Activated naive CD4-positive, alpha-beta T cell (primary cell): ENCODE results near the gene HMCN1.

Source experiments
- DNase-seq, 4 experiments: peaks; one replicate each; lab custom pipeline; 2025; lab: John Stamatoyannopoulos, UW

HMCN1 gene

DNA sequence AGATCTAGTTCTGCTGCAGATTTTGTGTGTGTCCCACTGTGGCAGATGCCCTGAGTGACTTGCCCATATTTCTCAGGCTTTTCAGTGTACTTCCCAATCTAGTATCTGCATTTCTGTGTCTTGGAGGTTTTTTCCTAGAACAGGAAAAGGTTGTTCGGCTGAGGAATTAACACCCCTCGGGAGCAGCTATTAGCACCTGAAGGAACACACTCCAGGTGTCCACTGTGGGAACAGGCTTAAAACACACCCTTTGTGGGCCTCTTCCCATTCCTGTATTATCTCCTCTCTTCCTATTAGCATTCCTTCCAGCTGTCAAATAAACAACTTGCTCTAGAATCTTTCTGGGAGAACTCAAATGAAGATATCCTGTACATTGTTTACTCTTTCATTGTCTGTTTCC is 178.3 kb downstream of the HMCN1 start:
- no peak for DNase-seq

GRCh38 chr1:185914089-185914488 is 179.9 kb downstream of the HMCN1 start:
- DNase-seq = no peak

GRCh38 chr1:185916861-185917260 is 182.7 kb downstream of the HMCN1 start:
- DNase-seq = no peak

DNA sequence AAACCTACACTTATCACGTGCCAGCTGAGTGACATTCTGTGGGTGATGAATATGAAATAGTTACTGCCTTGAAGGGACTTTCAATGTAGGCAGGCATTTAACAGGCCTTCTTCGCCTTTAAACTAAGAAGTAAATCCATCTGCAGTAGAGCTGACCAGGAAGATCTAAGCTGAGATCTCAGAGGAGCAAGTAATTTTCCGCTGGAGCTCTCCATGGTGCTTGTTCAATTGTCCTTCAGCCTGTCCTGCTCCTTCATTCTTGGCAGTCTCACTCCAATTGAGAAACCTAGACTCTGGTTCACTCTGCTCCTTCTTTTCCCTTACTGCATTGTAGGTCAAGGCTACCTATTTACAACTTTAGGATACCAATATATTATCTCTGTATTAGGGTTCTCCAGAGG is 183.5 kb downstream of the HMCN1 start:
- no peak for DNase-seq

- DNase-seq = no peak
Observed at GRCh38 chr1:185920602-185921001, 186.4 kb downstream of the HMCN1 start.

DNA sequence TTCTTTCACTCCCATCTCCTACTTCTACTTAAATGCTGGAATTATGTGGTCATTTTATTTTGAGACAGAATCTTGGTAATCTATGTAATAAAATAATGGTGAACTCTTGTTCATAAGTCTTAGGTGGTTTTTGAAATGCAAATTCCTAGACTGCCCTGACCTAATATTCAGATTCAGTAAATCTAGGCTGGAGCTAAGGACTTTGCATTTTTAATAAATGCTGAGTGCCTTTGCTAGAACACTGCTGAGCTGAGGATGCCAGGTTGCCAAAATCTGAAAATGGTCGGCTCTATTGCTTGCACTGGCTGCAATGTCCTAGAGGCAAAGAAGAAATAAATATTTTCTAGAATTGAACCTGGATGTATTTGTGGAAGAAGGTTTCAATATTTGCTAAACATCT is 187.4 kb downstream of the HMCN1 start:
- no peak for DNase-seq

DNA sequence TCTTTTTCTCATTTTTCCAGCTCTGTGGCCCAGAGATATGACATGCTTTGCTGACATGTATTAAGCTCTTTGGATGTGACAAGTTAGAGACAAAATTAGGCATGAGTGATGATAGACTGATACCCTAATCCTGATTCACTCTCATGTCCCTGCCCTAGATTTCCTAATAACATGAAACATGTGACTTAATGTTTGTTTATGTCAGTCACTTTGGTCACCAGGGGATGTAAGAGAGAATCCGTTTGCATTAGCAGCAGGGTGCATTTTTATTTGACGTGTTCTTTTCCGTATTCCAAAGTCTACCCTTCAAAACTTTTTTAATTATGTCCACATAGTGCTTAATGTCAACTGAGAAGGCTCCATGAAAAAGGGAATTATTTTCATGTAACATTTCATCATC is 192.4 kb downstream of the HMCN1 start:
- no peak for DNase-seq

DNA sequence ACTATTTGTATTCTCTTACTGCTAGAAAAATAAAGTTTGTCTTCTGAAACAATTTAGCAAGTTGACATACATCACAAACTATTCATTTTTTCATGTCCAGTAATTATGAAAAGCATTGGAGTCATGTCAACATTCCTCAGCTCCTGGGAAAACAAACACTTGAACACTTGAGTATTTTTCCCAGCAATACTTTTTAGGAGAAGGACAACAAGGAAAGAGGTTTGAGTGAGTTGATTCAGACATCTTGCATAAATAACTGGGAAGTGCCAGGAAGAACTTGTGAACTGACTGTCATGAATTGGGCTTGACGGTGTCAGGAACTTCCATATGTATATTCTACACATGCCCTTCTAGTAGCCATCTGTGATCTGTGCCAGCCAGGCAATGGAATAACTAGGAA is 195.6 kb downstream of the HMCN1 start:
- DNase-seq = no peak

GRCh38 chr1:185931438-185931837 is 197.2 kb downstream of the HMCN1 start:
- DNase-seq = no peak

GRCh38 chr1:185933580-185933979 is 199.4 kb downstream of the HMCN1 start:
- no peak for DNase-seq

- no peak for DNase-seq
Observed at GRCh38 chr1:185934476-185935189, 200.4 kb downstream of the HMCN1 start.

GRCh38 chr1:185935360-185935759 is 201.2 kb downstream of the HMCN1 start:
- DNase-seq = no peak

DNA sequence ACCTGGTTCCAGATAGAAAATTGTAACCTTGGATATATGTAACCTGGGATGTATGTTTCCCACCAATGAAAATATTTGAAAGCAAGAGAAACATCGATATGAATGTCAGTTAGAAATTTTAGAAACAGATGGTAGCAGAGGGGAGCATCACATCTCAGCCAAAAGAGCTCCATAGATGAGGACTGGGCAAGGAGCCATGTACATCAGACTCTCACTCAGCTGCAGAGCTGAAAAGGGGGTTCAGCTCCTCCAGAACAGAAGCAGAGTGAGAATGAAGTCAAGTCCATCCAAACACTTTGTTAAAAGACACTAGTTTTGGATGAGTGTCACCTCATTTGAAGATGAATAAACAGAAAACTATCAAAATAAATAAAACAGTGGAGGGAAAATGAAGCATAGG is 202.4 kb downstream of the HMCN1 start:
- DNase-seq = no peak

- DNase-seq = no peak
Observed at GRCh38 chr1:185938396-185938795, 204.2 kb downstream of the HMCN1 start.

- no peak for DNase-seq
Observed at GRCh38 chr1:185939142-185939541, 205.0 kb downstream of the HMCN1 start.

DNA sequence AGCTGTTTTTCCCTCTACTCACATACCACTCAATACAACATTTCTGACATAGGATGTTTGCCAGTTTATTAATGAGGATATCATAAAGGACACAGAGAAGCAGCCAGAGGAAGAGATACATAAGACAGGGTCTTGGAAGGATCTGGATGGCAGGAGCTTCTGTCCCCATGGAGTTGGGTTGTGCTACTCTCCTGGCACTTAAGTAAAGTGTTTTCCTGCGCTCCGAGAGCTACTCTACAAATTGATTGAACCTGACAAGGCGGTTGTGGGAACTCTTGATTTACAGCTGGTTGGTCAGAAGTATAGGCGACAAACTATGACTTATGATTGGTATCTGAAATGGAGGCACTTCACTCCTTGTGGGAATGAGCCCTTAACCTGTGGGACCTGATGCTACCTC is 208.8 kb downstream of the HMCN1 start:
- DNase-seq = no peak

DNA sequence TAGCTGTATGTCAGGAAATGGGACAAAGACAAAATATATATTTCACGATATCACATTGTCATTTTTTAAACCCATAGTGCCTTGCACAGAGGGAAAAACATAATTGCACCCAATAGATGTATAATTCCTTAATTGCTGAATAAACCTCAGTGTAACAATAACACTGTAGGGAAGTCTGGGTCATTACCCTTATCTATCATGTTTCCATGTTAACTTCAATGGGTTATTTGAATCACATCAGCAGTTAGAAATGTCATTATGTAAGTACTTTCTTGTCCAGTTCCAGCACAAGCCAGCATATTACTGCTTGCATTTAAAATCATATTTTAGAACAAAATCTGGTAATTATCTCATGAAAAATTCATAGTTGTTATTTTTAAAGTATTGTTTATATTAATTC is 222.7 kb downstream of the HMCN1 start:
- no peak for DNase-seq

DNA sequence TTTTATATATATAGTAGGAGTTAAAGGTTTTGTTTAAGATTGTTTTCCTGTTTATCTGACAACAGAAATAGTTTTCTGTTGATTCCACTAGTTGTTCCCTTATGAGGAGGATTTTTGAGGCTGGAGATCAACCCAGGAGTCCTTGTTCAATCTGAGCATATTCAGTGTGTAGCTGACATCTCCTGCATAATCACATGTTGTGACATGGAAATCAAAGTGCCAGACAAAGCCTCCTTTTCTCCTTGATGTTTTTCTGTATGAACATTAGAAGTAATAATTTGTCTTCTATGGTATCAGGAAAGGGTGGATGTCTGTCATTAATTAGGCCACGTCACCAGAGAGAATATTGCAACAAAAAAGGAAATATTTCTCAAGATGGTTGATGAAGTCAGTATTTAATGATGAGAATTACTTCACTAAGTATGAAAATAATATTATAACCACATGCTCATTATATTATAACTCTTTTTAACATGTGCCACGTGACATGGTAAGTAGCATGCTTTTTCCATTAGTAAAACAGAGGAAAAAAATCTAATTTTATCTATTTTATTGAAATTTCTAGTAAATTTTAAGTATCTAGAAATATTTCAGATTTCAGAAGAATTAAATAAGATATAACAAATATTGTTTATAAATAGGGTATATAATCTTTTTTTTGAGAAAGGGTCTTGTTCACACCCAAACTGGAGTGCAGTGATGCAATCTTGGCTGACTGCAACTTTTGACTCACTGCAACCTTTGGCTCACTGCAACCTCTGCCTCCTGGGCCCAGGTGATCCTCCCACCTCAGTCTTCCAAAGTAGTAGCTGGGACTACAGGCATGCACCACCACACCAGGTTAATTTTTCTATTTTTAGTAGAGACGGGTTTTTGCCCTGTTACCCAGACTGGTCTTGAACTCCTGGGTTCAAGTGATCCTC is 223.5 kb downstream of the HMCN1 start:
- DNase-seq = no peak

GRCh38 chr1:185960422-185961321 is 226.5 kb downstream of the HMCN1 start:
- no peak for DNase-seq

DNA sequence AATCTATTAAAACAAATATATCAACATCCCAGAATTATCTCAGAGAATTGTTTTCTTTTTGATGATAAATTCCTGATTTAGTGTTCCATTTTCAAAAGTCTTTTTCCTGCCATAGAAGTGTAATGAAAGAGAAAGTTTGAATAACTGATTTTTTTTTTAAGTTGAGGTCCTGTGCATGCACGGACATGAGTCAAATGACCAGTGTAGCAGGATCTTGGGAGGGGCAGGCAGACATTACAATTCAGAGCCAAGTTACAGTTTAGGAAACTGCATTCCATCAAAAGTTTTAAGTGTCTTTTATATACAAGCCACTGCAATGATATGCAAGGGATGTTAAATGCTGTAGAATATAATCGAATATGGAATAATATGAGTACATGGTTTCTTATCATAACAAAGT is 227.5 kb downstream of the HMCN1 start:
- DNase-seq = no peak

GRCh38 chr1:185964946-185965345 is 230.8 kb downstream of the HMCN1 start:
- no peak for DNase-seq

DNA sequence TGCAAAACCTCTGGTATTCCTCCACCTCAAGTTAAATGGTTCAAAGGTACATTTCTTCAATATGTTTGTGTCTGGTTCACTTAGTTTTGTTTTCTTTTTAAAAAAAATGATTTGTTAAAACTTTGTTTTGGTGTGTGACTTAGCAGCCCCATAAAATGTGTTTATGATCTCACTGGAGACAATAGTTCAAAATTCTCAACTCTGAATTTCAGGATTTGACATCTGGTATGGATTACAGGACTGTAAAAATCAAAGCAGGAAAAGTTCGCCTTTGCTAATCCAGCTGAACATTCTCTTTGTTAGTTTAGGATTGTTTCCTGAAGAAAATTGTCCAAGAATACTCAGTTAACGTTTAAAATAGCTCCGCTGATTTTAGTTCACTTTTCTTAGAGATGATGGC is 231.7 kb downstream of the HMCN1 start:
- no peak for DNase-seq
